ENCODE measurements around the gene ADIPOR2. TPM values are rescaled to one million over a fixed set of nuclear protein-coding genes. Genes with fewer than 3 reads are reported as not detected.

Gene ADIPOR2
- polyA plus RNA-seq, 2 of the 4 experiments (the other 2 are of a cell fraction), result 60.4 to 65.4 TPM

GRCh38 chr12:1830981-1831963 is 140.4 kb downstream of the ADIPOR2 start:
- no peak overlapping the region for H3K4me2 ChIP-seq
- no peak overlapping the region for H3K4me3 ChIP-seq
- 22% methylated on average over 25 of the region's 34 CpGs for WGBS (ENCODE audit: missing lambda C conversion rate)
- ATAC-seq (peak; percentile 53 to 58; a peak in 4 of 6 replicates), FAIRE-seq (no peak), DNase-seq (ENCODE audit: low read depth in 1 of 2, low spot score in 1 of 2) (peak in 1 of 2 experiments; percentile 28)
- no peaks in the 10 kb centered on the region for H3K9me3 ChIP-seq
- H3K27ac ChIP-seq, result no peak overlapping the region
- TF ChIP-seq REST (IDR thresholded peaks at IDR 0.05), result peak; percentile 93
- no peak for TF ChIP-seq EHMT2 (IDR thresholded peaks at IDR 0.05; ENCODE audit: low read depth)
- ChIA-PET CTCF (interaction anchor here (1.0 to 1.3 kb wide), 3 partner anchors 109 to 441 kb away, joined by 3 to 4 read pairs (median 3); no protein-coding TSS in a partner anchor), POLR2A (no interaction called here)
- H3K4me1 ChIP-seq, result no peaks in the 10 kb centered on the region

GRCh38 chr12:1832801-1833595 is 142.1 kb downstream of the ADIPOR2 start:
- H3K27ac ChIP-seq, result no peak overlapping the region
- no peak overlapping the region for H3K4me2 ChIP-seq
- TF ChIP-seq ATOH8 (CRISPR knock-in tag; IDR thresholded peaks at IDR 0.05; ENCODE audit: low read depth), result no peak
- no peak for TF ChIP-seq SREBF2 (IDR thresholded peaks at IDR 0.05)
- TF ChIP-seq MAFK (IDR thresholded peaks at IDR 0.05; ENCODE audit: partially characterized antibody), result no peak
- no peak for TF ChIP-seq GATA3 (IDR thresholded peaks at IDR 0.05; ENCODE audit: borderline replicate concordance)
- TF ChIP-seq ESRRA (IDR thresholded peaks at IDR 0.05; ENCODE audit: borderline replicate concordance, low read length), result no peak
- no peak for TF ChIP-seq ZNF302 (CRISPR knock-in tag; IDR thresholded peaks at IDR 0.05)
- TF ChIP-seq ZFP36 (IDR thresholded peaks at IDR 0.05; ENCODE audit: borderline replicate concordance, partially characterized antibody), result no peak
- no peak for TF ChIP-seq RARB (CRISPR knock-in tag; IDR thresholded peaks at IDR 0.05)
- no peak for TF ChIP-seq PHF8 (IDR thresholded peaks at IDR 0.05; ENCODE audit: borderline replicate concordance, low read depth)
- TF ChIP-seq POLR2AphosphoS2 (conservative IDR thresholded peaks at IDR 0.05; ENCODE audit: low read length), result no peak
- no peak for TF ChIP-seq TP53 (CRISPR knock-in tag; IDR thresholded peaks at IDR 0.05)
- no peak for TF ChIP-seq CBX2 (IDR thresholded peaks at IDR 0.05; ENCODE audit: borderline replicate concordance, low read depth)
- no peak for TF ChIP-seq RAD21 (conservative IDR thresholded peaks at IDR 0.05 in 1 of 2, IDR thresholded peaks at IDR 0.05 in 1 of 2)
- POLR2A ChIA-PET, result no interaction called here
- H3K4me3 ChIP-seq, result no peak overlapping the region
- H3K4me1 ChIP-seq, result no peaks in the 10 kb centered on the region
- WGBS (ENCODE audit: missing lambda C conversion rate), result 37% methylated on average over 17 of the region's 17 CpGs
- DNase-seq (ENCODE audit: low read depth in 1 of 2, low spot score in 1 of 2) (no peak), ATAC-seq (no peak), FAIRE-seq (no peak)
- CTCF ChIA-PET, result no interaction called here
- no peaks in the 10 kb centered on the region for H3K9me3 ChIP-seq

GRCh38 chr12:1833596-1834028 is 142.7 kb downstream of the ADIPOR2 start:
- Histone ChIP-seq H3K27ac (no peak overlapping the region), H3K4me1 (no peaks in the 10 kb centered on the region), H3K4me3 (no peak overlapping the region), H3K4me2 (no peak overlapping the region), H3K9me3 (no peaks in the 10 kb centered on the region)
- 21% methylated on average over 10 of the region's 10 CpGs for WGBS (ENCODE audit: missing lambda C conversion rate)
- POLR2A ChIA-PET, result no interaction called here
- CTCF ChIA-PET, result no interaction called here
- FAIRE-seq (no peak), DNase-seq (ENCODE audit: low read depth in 1 of 2, low spot score in 1 of 2) (no peak), ATAC-seq (no peak)
- TF ChIP-seq ATOH8 (CRISPR knock-in tag; IDR thresholded peaks at IDR 0.05; ENCODE audit: low read depth), result no peak
- TF ChIP-seq NR3C1 (IDR thresholded peaks at IDR 0.05), result no peak
- no peak for TF ChIP-seq RCOR1 (IDR thresholded peaks at IDR 0.05; ENCODE audit: low read depth, low read length)
- no peak for TF ChIP-seq FOSL2 (IDR thresholded peaks at IDR 0.05)
- TF ChIP-seq FOSL2 (CRISPR knock-in tag; IDR thresholded peaks at IDR 0.05), result no peak
- no peak for TF ChIP-seq POLR2AphosphoS2 (conservative IDR thresholded peaks at IDR 0.05; ENCODE audit: low read length)
- TF ChIP-seq E2F6 (IDR thresholded peaks at IDR 0.05; ENCODE audit: borderline replicate concordance, low read depth), result no peak
- no peak for TF ChIP-seq CBX8 (IDR thresholded peaks at IDR 0.05)
- TF ChIP-seq EHF (CRISPR knock-in tag; IDR thresholded peaks at IDR 0.05), result no peak
- no peak for TF ChIP-seq CEBPB (IDR thresholded peaks at IDR 0.05)
- no peak for TF ChIP-seq CHD2 (IDR thresholded peaks at IDR 0.05; ENCODE audit: low read length, partially characterized antibody)
- TF ChIP-seq EP300 (IDR thresholded peaks at IDR 0.05), result no peak
- no peak for TF ChIP-seq NPAS2 (CRISPR knock-in tag; IDR thresholded peaks at IDR 0.05; ENCODE audit: borderline replicate concordance)
- TF ChIP-seq ZNF302 (CRISPR knock-in tag; IDR thresholded peaks at IDR 0.05), result no peak
- no peak for TF ChIP-seq ZFP36 (IDR thresholded peaks at IDR 0.05; ENCODE audit: borderline replicate concordance, partially characterized antibody)
